Fibroblast of skin of right quadriceps (primary cell): ENCODE results near the gene EIF3J.
"Not testable (repeated sequence)": the region's sequence is repeated elsewhere in the genome, so short reads cannot be mapped to it uniquely, and the experiment has no call there.

Experiments
- DNase-seq: peaks from one replicate; pipeline ENCODE4 v3.0.0-alpha.2; 2013

The EIF3J gene

DNA sequence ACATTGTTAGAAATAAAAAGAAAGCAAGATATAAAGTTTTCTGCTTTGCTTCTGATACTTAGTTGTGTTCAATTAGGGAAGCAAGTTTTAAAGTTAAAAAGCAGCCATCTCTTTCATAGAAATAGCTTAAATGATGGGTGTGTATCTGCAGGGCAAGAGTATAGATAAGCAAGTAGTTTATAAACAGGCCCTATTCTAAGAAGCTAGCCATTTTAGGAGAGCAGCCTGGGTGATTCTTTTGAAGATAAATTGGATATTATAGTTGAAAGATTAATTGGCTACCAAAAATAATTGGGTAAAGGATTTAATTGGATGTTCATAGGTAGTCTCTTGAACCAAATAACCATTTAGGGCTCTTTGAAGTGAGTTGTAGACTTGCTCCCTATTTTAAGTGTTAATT lies 5.6 kb downstream of the EIF3J start:
- no peak for DNase-seq

DNA sequence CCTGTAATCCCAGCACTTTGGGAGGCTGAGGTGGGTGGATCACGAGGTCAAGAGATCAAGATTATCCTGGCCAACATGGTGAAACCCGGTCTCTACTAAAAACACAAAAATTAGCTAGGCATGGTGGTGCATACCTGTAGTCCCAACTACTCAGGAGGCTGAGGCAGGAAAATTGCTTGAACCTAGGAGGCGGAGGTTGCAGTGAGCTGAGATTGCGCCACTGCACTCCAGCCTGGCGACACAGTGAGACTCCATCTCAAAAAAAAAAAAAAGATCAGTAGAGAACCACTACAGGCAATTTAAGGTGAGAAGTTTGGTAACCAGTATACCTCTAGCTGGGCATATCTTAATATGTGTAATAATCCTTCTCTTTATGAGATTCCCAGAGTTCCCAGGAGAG lies 7.8 kb downstream of the EIF3J start:
- not testable (repeated sequence) for DNase-seq

DNA sequence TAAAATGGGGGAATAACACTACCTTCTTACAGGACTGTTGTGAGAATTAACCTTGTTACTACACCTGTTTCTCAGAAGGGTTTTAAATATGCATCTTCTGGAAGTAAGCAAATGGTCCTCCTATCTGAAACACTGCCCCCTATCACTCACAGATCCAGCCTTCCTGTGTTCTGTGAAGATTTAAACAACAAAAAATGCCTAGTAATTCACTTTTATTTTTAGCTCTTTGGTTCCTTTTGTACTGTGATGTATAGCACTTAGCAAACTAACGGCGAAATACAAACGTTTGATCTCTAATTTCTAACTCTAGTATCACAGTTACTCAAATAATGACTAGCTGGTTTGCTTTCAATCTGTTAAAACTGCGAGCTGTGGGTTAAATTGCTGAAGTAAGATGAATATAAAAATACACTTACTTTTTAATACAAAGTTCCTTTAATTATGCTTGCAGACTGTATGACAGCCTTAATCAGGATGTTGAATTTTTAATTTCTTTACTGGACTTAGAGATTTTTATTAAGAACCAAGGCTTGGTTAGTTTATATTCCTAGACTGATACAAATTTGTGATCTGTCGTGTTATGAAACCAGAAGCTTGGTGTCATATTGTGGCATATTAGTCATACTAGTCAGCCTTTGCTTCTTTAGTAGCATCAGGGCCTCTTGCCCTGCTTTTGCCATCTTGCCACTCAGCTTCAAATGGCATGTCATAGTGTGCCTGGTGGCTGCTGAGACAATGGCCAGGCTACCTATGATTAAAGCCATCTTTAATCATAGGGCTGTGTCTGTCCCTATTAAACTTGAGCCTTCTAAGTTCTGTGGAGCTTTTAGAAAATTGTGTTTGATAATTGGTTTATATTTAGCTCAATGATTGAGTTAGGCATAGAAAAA lies 9.2 kb downstream of the EIF3J start:
- DNase-seq: peak; percentile 20

DNA sequence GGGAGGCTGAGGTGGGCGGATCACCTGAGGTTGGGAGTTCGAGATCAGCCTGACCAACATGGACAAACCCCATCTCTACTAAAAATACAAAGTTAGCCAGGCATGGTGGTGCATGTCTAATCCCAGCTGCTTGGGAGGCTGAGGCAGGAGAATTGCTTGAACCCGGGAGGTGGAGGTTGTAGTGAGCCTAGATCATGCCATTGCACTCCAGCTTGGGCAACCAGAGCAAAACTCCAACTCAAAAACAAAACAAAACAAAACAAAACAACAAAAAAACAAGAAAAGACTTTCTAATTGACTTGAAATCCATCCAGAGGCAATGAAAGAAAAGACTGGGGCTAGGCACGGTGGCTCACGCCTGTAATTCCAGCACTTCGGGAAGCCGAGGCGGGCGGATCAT lies 12.2 kb downstream of the EIF3J start:
- DNase-seq: not testable (repeated sequence)

DNA sequence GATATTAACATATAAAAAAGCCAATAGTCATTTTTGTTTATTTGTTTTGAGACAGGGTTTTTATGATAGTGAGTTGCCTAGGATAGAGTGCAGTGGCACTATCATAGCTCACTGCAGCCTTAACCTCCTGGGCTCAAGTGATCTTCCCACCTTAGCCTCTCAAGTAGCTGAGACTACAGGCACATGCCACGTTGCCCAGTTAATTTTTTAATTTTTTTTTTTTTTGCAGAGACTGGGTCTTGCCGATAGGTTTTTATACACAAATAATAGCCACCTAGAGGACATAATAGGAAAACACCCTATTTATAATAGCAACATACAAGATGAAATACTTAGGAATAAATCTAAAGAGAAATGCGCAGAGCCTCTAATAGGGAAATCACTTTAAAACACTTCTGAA lies 13.3 kb downstream of the EIF3J start:
- peak; percentile 44 for DNase-seq

DNA sequence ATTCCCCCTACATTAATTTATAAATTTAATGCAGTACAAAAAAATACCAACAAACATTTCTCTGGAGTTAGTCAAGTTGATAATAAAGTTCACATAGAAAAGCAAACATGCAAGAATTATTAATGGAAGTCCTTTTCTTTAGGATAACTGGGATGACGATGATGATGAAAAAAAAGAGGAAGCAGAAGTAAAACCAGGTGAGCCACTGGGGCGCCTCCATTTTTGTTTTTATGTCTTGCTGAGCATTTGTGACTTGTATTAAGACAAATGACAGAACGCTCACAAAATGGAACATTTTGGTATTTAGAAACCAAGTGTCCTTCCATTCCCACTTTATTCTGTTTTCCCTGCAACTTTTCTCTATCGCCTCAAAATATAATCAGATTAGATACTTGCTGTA lies 13.8 kb downstream of the EIF3J start:
- no peak for DNase-seq

DNA sequence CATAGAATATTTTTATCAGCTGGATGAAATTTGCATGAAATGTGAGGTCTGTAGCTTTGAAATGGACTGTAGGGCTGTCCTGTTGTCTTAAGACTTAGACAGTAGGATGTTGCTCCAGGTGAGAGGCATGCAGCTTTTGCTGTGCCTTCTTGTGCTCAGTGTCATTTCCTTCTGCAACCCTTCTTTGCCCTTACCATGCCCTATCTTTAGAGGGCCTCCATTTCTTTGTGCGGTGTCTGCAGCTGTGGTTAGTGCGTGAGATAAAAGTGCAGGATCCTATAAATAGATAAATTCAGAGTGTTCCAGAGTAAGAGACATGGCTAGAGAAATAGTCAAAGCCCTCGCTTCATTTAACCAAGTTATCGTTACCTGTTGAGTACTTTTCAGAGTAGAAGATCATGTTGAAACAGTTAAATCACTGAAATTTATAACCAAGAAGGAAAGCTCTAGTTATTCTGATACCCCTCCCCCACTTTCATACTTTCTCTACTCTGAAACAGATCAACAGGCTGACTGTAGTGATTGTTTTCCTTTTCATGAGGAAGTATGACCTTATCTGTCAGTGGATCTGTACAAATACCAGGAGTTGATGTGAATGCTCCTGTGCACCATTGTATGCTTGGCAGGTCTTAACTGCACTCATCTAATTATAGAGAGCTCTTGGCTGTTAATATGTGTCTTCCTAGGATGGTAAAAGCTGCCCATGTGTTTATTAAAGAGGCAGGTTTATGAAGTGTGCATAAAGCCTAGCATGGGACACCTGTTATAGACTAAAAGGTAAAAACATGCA lies 18.2 kb downstream of the EIF3J start:
- no peak for DNase-seq

DNA sequence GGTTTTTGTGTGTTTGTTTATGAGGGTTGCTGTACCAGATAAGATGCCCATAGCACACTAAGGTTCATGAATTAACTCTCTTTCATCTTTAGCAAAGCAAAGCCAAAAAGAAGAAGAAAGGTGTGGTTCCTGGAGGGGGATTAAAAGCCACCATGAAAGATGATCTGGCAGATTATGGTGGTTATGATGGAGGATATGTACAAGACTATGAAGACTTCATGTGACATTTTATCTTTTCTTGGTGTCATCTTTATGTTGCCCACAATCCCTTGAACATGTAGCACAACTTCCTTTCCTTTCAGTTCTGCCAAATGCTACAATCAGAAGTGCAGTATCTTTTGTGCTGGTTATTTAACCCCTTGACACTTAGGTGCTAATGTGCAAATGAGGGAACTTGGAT lies 24.0 kb downstream of the EIF3J start:
- not testable (repeated sequence) for DNase-seq

DNA sequence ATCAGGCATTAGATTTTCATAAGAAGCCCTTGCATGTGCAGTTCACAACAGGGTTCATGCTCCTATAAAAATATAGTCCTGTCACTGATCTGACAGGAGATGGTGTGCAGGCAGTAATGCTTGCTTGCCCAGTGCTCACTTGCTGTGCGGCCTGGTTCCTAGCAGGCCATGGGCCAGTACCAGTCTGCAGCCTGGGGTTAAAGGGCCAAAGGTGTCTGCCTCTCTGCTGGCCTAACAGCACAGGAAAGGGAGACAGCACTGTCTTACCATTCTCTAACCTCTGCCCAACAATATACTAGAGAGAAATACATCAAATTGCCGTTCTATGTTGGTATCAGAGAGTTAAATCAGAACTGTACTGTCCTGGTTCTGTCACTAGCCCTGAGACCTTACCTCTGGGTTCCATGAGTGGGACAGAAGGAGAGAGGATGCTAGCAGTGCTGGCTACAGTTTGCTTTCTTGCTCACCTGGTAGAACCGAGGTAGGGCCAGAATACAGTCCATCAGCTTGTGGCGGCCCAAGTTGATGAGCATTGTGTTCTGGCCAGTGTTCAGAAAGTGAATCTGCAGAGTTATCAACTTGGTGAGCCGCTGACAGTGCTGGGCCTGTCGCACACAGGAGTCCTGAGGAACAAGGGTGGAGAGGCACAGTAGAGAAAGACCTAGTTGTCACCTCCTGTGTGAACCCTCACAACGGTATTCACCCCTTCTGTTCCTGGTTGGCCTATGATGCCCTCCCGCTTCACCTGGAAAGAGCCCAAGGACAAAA lies 28.6 kb downstream of the EIF3J start:
- DNase-seq: no peak

DNA sequence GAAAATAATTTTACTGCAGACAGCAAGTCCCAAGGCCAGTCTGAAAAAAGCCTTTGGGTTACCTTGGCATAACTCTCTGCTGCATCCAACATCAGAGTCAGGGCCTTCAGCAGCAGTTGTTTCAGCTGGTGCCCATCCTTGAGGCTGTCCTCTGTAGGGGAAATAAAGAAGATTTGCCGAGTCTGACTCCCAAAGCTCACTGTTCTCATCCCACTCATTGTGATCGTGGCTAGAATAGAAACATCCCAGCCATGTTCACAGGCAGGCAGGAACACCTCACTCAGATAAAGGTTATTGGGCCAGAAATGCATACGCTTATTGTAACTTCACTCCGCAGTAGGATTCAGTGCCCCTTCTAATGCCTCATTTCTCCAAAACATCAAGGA lies 29.2 kb downstream of the EIF3J start:
- DNase-seq: no peak

DNA sequence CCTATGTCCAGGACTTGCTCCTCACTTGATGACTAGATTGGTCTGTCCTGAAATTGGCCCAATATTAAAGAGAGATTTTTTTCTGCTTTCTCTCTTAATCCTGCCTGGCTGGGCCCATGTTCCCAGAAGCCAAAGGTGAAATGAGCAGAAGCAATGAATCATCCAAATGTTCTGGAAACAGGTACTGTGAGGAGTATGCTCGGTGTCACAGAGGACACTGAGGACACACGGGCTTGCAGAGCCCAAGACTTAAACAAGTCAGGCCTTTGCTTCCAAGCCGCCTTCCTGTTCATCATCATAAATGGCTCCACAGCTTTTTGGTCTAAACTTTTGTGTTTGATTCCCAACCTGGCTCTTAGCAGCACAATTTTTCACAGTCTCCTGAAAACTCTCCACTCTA lies 31.4 kb downstream of the EIF3J start:
- no peak for DNase-seq

DNA sequence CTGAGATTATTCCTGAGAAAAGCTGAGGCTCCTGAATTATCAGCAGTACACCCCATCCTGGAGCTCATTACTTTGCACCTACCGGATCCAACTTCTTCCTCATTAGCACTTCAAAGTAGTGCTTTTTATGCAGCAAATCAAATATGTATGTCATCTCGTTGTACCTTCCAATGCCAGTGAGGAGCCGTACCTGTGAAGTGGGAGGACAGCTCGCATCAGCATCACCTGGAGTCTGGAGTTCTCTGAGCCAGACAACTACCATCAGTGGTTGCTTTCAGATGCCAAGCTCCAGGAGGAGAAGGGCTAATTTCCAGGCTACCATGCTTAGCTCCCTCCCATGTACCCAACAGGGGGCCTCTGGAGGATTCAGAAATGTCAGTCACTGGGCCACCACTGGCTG lies 32.4 kb downstream of the EIF3J start:
- no peak for DNase-seq

DNA sequence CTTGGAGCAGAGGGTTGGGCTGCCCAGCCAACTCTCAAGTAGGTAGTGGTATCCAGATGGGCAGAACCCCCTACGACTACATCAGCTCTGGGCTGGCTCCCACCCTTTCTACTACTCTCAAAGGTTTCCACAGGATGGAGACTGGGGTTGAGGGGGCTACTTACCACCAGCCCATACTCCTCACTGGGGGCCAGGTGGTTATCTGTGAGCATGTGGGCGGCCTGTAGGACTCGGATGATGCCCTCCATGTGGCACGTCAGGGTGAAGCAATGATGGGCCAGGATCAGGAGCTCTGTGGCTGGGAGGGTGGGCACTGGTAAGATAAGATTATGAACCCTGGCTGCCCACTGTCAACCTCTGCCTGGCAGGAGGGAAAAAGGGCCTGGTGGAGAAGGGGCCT lies 33.4 kb downstream of the EIF3J start:
- no peak for DNase-seq

DNA sequence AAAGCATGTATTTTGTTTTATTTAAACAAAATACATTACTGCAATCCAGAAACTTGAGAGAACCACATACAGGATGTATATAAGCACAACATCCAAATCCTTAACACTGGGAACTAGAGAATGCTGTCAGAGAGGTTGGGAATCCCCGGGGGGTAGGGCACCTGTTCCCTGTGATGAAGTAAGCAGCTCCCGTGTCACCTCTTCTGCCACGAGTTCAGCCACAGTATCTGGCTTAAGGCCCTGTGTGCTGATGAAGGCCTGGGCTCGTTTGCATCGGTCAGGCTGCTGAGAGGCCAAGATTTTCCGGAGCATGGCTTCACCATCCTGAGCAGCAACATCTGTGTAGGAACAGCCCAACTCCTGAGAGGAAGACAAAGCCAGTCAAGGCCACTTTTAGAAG lies 36.4 kb downstream of the EIF3J start:
- DNase-seq: no peak

DNA sequence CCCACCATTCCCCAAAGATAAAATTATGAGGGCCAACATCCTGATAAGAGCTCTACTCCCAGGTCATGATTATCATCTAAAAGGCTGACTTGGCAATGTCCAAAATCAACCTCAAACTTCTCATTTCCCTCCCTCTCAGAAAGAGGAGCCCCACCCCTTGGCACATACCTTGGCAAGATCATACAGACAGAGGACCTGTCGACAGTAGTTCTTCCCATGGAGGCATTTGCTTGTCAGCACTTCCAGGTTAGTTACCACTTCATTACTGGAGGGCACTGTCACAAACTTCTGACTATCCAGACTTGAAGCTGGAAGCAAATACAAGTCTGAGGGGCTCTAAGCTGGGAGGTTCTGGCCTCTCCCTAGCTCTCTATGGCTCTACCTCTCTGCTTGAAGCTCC lies 37.8 kb downstream of the EIF3J start:
- DNase-seq: no peak

DNA sequence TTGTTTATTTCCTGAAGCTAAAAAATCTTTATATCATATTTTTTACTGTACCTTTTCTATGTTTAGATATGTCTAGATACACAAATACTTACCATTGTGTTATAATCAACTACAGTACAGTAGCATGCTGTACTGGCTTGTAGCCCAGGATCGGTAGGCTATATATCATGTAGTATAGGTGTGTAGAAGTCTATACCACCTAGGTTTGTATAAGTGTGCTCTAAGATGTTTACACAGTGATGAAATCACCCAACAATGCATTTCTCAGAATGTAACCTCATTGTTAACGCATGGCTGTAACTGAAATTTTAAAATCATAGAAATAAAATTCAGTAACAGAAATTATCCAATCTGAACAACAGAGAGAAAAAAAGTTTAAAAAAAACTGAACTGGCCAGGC lies 43.2 kb downstream of the EIF3J start:
- DNase-seq: no peak

DNA sequence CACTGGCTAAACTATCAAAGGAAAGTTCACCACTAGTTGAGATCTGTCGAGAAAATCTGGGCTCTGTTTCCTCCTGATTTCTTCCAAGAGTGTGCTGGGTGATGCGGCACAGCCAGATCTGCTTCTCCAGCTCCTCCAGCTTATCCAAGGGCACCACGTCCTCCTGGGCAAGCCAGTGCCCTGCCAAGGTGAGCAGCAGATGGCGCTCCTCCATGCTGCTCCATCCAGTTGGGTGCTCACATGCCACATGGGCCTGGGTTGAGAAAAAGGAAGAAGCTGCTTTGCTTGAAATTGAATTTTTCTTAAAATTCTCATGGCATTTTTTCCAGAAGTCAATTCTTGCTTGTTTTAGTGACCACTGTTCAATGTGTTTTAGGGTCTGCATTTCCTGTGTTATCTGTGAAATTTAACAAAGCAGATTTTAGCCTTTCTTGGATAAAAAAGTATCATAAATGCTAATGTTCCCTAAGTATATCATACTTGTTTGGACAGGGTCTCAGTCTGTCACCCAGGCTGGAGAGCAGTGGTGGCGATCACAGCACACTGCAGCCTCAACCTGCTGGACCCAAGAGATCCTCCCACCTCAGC lies 47.3 kb downstream of the EIF3J start:
- peak; percentile 11 for DNase-seq

DNA sequence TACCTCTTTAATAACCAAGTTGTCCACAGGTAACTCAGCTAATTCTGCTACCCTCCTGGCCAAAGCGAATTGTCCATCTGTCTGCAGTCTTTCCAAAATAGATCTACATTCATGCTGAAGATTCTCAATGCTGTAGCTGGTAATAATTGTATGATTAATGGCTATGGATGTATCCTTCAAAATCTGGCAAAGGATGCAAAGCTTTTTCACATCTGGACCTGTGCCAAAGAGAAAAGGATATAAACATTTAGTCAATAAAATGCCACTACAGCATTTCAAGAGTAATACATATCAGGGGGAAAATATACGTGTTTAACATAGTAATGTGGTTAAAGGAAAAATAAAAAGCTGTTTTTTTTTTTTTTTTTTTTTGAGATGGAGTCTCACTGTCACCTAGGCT lies 48.7 kb downstream of the EIF3J start:
- DNase-seq: no peak

DNA sequence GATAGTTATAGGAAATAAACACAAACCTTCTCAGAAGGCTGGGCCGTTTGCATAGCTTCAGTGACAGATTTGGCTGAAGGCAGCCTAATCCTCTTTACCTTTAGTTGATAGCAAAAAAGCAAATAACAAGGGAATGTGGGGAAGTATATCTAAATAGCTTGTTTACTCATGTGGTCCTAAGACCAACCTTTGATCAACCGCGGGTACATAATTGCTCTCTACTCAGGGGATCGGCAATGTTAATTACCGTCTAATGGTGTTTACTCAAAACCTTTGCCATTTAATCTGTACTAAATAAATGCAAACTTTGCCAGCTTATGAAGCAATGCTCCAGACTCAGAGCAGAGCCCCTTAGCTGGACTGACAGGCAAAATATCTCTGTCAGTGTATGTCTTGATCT lies 51.6 kb downstream of the EIF3J start:
- DNase-seq: no peak

DNA sequence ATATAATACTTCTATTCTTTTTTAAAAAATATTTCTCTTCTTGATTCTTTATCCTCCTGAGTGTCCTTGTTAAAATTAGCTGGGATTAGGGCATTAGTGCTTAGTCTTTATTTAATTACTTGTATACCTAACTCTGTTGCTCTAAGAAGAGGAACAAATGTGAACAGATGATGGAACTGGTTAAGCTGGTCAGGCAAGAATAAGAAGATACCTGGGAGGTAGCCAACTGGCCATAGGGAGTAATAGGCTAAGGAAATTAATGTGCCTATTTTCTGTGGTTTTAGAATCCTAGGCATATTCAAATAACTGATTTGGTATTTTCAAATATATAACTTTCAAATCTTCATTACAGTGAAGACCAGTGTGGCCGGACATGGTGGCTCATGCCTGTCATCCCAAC lies 54.4 kb downstream of the EIF3J start:
- DNase-seq: no peak

DNA sequence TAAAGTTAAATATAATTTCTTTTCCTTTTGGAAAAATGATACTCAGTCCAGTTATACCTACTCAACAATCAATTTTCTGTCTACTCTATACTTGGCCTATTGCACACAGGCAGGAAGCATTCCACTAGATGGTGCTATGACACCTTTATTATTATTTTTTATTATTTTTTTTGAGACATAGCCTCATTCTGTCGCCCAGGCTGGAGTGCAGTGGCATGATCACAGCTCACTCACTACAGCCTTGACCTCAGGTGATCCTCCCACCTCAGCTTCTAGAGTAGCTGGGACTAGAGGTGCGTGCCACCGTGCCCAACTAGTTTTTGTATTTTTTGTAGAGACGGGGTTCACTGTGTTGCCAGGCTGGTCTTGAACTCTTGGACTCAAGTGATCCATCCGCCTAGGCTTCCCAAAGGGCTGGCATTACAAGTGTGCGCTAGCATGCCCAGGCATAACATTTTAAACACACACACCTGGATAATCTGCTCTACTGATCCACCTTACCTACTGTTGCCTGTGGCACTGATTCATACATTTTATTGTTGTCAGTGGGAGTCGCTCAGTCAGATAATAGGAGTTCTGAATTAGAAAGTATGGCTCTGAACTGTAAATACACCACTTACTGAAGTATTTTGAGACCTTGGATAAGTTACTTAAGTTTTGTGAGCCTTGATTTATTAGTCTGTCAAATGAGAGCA lies 56.2 kb downstream of the EIF3J start:
- DNase-seq: peak; percentile 14

DNA sequence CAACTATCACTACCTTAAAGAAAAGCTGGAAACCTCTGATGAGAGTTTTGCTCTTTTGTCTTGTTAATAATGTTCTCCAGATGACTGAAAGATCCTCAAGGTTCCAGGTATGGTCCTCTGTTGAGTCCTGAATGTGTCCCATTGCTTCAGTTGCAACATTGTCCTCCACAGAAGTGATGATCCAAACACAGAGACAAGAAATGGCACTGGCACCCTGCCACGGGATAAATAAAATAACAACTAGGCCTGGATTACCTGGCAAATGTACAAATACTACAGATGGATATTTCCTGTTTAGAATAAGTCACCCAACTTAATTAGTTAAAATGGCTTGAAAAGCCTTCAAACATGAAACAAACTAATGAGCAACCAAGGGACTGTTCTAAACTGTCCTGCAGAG lies 58.3 kb downstream of the EIF3J start:
- DNase-seq: no peak
